ENCODE data around the gene OR2AE1. TPM values are rescaled to one million over a fixed set of nuclear protein-coding genes. Genes with fewer than 3 reads are reported as not detected.

OR2AE1 gene
- total RNA-seq, 2 donors from 2014 or later: 0.36 TPM; not detected in 1

DNA sequence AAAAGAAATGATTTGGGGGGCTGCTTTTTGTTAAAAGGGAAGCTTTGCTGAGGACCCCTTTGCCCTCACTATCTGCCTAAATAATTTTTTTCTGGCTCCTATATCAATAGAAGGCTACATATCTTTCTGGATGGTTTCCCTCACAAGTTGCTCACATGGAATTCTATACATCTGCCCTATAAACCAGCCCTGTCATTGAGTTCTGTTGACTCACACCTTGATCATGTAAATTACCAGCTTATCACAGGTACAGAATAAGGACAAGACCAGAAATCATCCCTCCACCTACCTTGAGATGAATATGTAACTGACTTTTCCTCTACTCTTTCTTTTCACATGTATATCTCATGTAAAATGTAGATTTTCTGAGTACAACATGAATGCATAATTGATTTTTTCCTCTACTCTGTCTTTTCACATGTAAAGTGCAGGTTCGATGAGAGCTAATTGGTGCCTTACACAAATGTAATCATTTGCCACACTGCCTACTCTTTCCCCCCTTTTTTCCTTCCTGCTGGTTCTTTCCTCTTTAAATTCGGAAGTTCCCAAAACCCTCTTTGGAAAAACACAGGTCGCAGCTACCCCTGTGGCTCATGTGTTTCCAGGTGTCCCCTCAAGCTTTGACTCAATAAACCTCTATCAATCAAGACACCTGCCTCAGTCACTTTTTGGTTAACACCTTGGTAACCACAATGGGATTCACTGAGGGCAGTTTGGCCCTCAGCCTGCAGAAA, 36.5 kb downstream of the OR2AE1 start:
- DNase-seq (ENCODE audit: low spot score): no peak
- Mint-ChIP-seq H3K9me3 (no peaks in the 10 kb centered on the region), H3K27ac (no peak overlapping the region)

DNA sequence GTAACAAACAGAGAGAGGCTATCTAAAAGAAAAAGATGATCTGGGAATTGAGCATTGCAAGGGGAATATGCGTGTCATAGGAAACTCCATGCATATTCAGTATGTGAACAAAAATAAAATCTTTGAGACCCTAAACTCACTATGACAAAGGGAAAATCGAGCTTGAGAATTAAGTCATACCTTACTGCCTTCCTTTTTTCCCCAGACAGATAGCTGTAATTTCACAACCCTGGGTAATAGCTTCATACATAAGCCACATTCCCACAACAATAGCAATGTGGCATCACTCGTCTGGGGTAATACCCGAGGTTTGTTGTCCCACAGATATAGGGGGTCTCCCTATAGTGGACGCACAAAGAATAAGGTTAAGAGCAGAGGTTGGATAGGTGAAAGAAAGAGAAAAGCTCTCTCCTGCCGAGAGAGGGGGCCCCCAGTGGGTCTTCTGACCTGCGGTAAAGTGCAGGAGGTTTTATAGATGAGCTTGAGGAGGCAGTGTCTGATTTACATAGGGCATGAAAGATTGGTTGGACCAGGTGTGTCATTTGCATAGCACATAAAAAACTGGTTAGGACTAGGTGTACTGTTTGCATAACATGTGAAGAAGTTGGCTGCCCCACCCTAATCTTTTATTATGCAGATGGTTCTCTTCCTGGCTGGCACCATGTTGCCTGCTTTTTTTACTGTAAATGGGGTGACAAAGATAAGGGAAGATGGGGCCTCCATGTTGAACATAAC, 37.4 kb downstream of the OR2AE1 start:
- no peak overlapping the region for H3K27ac Mint-ChIP-seq
- no peaks in the 10 kb centered on the region for H3K36me3 Mint-ChIP-seq
- peaks cover 3 to 12% of the 10 kb centered on the region in 2 donors for H3K27me3 Mint-ChIP-seq
- DNase-seq (ENCODE audit: low spot score): no peak
- H3K4me1 Mint-ChIP-seq (ENCODE audit: low read depth in 2 of 2): peaks cover 3 to 4% of the 10 kb centered on the region in 2 donors
- H3K9me3 Mint-ChIP-seq: no peaks in the 10 kb centered on the region
- no peak for ATAC-seq
- H3K4me3 Mint-ChIP-seq: no peak overlapping the region

More for the DNA sequence above, 36.5 kb downstream of the OR2AE1 start:
- Mint-ChIP-seq H3K4me1 (ENCODE audit: low read depth in 2 of 2) (peaks cover 3 to 4% of the 10 kb centered on the region in 2 donors), H3K36me3 (no peaks in the 10 kb centered on the region), H3K4me3 (no peak overlapping the region), H3K27me3 (peaks cover 3 to 12% of the 10 kb centered on the region in 2 donors)
- no peak for ATAC-seq

DNA sequence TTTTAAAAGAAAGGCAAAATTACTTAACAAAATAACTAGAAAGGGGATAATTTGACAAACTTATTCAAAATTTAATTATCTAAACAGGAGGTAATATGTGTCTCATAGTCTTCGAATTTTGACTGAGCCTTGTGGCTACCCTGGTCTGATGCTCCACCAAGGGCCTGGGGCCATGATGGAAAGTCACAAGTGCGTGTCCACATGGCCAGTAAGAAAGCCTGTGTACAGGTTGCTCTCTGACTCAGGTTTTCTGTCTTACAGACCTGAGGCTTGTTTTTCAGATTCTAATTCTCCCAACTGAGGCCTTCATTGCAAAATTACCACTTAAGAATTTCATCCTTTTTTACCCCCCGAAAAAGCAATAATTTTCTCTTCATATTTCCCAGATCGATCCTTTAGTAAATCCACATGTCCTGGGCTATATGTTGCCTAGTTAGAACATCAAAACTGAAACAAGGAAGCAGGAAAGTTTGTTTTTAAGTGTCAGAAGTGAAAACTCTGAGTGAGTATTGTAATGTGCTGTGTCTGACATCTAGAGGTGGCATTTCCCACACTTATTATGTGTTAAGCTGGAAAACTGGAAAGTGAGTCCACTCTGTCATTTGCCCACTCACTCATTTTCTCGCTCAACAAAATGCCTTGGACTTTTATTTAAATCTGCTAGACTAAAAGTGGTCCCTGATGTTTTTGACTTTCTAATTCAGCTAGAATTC, 39.0 kb downstream of the OR2AE1 start:
- no peaks in the 10 kb centered on the region for H3K36me3 Mint-ChIP-seq
- peaks cover 3 to 4% of the 10 kb centered on the region in 2 donors for H3K4me1 Mint-ChIP-seq (ENCODE audit: low read depth in 2 of 2)
- H3K27me3 Mint-ChIP-seq: peaks cover 12 to 17% of the 10 kb centered on the region in 2 donors
- no peaks in the 10 kb centered on the region for H3K9me3 Mint-ChIP-seq
- no peak for DNase-seq (ENCODE audit: low spot score)
- H3K27ac Mint-ChIP-seq: no peak overlapping the region
- no peak overlapping the region for H3K4me3 Mint-ChIP-seq
- ATAC-seq: no peak

DNA sequence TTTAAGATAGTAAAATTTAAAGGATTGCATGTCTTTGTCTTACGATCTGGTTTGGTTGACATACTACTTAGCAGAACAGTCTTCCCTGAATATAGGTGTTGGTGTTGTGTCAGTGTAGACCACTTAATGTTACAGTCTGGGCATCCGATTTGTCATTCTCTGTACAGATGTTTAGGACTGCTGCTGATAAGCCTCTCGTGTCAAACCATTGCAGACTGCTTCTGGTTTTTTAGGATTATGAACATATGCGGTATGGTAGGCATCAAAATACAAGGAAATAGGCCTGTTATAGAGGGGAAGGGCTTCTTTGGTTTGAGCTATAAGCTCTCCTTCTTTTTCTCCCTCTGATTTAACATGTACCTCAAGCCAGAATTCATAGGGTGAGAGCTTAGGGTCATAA, 41.6 kb downstream of the OR2AE1 start:
- Mint-ChIP-seq H3K27me3 (peaks cover 16% of the 10 kb centered on the region in 2 donors), H3K9me3 (no peaks in the 10 kb centered on the region), H3K4me1 (ENCODE audit: low read depth in 2 of 2) (peaks cover 3 to 4% of the 10 kb centered on the region in 2 donors), H3K36me3 (no peaks in the 10 kb centered on the region), H3K27ac (no peak overlapping the region), H3K4me3 (no peak overlapping the region)
- DNase-seq (ENCODE audit: low spot score): no peak
- ATAC-seq: no peak

DNA sequence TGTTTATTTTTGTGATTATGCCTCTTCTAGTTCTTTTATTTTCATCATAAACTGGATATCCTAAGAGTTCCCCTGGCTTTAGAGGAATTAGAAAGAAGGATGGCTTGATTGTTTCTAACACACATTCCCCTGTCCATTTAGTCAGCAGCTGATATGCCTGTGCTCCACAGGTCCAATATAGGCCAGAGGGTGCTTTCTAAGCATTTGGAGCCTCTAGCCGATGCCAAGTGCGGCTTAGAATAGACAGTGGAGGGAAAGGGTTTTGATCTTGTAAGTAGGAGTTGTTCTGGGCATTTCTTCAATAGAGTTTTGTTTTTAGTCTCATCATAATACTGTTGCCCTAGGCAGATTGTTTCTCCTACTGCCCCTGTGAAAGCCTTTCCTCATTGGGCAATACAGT, 42.5 kb downstream of the OR2AE1 start:
- no peaks in the 10 kb centered on the region for H3K9me3 Mint-ChIP-seq
- peaks cover 3 to 4% of the 10 kb centered on the region in 2 donors for H3K4me1 Mint-ChIP-seq (ENCODE audit: low read depth in 2 of 2)
- H3K27me3 Mint-ChIP-seq: peaks cover 16% of the 10 kb centered on the region in 2 donors
- H3K27ac Mint-ChIP-seq: no peak overlapping the region
- DNase-seq (ENCODE audit: low spot score) (no peak), ATAC-seq (no peak)
- H3K4me3 Mint-ChIP-seq: no peak overlapping the region
- H3K36me3 Mint-ChIP-seq: no peaks in the 10 kb centered on the region

DNA sequence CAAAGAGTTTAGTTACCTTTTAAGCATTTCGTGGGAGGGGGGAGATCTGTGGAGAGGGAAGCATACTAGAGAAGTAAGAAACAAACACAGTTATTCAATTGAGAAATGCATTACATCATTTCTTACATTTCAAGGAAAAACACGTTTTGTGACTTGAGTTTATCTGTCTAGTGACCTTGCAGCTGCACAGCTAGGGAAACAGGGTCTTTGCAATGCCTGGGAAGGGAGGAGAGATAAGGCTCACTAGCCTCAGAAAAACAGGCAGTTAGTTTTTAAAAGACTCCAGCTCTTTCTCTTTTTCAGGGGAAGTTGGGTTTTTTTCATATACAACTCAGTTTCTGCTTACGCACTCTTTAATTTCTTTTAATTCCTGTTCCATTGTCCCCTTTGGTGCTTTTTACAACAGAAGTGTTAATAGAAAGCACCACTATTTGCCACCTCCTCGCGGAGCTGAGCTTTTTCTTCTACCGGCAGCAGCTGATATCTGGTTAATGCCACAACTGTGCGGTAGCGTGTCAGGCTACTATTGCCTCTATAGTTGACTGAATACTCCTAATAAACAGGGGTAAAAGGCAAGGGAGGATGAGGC, 43.5 kb downstream of the OR2AE1 start:
- H3K4me3 Mint-ChIP-seq: no peak overlapping the region
- peaks cover 21 to 24% of the 10 kb centered on the region in 2 donors for H3K27me3 Mint-ChIP-seq
- H3K36me3 Mint-ChIP-seq: no peaks in the 10 kb centered on the region
- H3K4me1 Mint-ChIP-seq (ENCODE audit: low read depth in 2 of 2): peaks cover 3 to 4% of the 10 kb centered on the region in 2 donors
- DNase-seq (ENCODE audit: low spot score): no peak
- ATAC-seq: no peak
- no peaks in the 10 kb centered on the region for H3K9me3 Mint-ChIP-seq
- no peak overlapping the region for H3K27ac Mint-ChIP-seq

DNA sequence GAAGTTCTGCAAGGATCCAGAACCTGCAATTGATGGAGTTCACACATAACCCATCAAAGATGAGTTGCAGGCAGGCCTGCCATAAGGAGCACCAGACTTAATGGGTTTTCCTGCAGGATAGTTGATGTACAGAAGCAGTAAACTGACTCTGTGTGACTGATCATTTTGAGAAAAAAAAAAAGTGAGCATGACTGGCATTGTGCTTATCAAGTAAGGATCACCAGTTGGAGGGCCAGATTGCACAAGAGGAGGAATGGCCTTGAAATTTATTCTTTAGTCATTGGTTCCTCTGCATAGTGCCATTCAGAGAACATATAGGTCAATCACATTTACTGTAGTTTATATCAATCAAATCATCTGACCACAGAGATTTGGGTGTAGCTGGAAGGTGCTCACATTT, 45.2 kb downstream of the OR2AE1 start:
- H3K36me3 Mint-ChIP-seq: no peaks in the 10 kb centered on the region
- no peak for DNase-seq (ENCODE audit: low spot score)
- no peak for ATAC-seq
- H3K4me3 Mint-ChIP-seq: no peak overlapping the region
- H3K27ac Mint-ChIP-seq: no peak overlapping the region
- H3K4me1 Mint-ChIP-seq (ENCODE audit: low read depth in 2 of 2): no peaks in the 10 kb centered on the region
- peaks cover 24 to 28% of the 10 kb centered on the region in 2 donors for H3K27me3 Mint-ChIP-seq
- H3K9me3 Mint-ChIP-seq: no peaks in the 10 kb centered on the region

DNA sequence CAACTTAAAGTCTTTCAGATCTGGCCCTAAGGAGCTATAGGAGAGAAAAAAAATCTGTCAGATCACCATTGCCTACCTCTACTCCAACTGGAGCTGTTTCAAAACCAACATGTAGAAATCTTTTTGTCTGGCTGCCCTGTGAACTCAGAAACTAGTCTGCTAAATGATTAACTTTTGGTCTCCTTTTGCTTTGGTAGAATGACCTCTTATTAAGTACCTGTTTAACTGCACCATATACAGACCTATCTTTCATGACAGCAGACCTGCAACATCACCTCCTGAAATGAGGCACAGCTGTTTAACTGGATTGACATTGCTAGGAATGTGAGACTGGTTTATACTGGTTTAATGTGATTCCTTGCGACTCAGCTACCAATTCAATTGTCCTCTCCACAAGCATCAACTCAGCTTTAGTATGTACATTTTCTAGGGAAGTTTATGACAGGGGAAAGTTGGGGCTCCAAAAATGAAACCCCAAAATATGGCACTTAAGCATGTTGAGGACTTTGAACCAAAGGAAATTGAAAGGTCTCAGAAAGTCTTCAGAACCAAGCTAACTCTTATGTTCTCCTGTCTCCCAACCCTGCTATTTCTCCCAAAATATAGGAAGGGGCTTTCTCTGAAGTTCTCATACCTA, 47.2 kb downstream of the OR2AE1 start:
- no peak overlapping the region for H3K4me3 Mint-ChIP-seq
- DNase-seq (ENCODE audit: low spot score) (no peak), ATAC-seq (no peak)
- H3K9me3 Mint-ChIP-seq: no peaks in the 10 kb centered on the region
- H3K27ac Mint-ChIP-seq: no peak overlapping the region
- H3K27me3 Mint-ChIP-seq: peaks cover 24 to 29% of the 10 kb centered on the region in 2 donors
- H3K4me1 Mint-ChIP-seq (ENCODE audit: low read depth in 2 of 2): no peaks in the 10 kb centered on the region
- H3K36me3 Mint-ChIP-seq: no peaks in the 10 kb centered on the region

DNA sequence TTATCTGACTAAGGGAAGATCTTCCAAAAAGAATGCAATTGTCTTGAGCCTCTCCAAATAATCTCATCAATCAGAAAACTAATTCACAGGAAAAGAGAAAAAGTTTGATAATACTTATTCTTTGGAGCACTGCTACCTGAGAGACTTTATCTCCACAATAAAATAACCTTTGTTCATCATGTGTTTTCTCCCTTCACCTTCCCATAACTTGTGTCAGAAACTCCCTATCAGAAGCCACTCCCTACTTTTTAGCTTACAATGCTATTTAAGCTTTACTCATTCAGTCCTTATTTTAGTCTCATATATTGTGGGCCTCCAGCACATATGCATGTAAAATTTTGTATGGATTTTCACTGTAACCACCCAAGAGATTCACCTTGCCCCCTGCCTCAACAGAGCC, 48.0 kb downstream of the OR2AE1 start:
- no peak overlapping the region for H3K4me3 Mint-ChIP-seq
- no peaks in the 10 kb centered on the region for H3K9me3 Mint-ChIP-seq
- H3K36me3 Mint-ChIP-seq: no peaks in the 10 kb centered on the region
- H3K27ac Mint-ChIP-seq: no peak overlapping the region
- no peaks in the 10 kb centered on the region for H3K4me1 Mint-ChIP-seq (ENCODE audit: low read depth in 2 of 2)
- no peak for DNase-seq (ENCODE audit: low spot score)
- peaks cover 20 to 29% of the 10 kb centered on the region in 2 donors for H3K27me3 Mint-ChIP-seq
- no peak for ATAC-seq

DNA sequence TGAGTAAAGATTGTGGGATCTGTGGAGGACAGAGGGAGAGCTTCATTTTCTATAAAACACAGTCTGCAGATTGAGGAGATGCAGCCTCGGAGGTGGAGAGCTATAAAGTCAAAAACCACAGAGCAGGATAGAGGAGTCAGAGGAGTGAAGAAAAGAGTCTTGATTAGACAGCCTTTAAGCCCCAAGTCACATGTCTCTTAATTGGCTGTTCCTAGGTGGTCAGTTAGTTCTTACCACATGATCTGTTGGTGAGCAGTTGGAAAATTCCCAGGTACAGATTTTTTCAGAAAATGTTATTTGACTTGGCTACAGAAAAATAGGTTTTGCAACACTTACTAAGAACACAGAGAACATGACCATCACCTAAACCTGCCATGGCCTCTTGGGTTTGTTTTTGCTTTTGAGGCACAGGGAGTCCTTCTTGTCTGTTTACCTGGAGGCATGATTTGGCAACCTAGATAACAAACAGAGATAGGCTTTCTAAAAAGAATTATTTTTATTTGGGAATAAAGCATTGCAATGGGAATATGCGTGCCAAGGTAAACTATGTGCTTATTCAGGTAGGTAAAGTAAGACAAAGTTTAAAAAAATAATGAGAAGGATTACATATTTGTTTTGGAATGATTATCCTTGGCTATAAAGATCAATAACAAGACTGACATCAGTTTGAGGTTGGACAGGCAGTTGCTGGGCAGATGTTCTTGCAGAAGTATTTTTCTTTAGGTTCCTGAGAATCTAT, 49.6 kb downstream of the OR2AE1 start:
- no peaks in the 10 kb centered on the region for H3K36me3 Mint-ChIP-seq

More for the DNA sequence above, 49.6 kb downstream of the OR2AE1 start:
- Mint-ChIP-seq H3K4me1 (ENCODE audit: low read depth in 2 of 2) (no peaks in the 10 kb centered on the region), H3K27me3 (peaks cover 14 to 22% of the 10 kb centered on the region in 2 donors), H3K9me3 (no peaks in the 10 kb centered on the region), H3K4me3 (no peak overlapping the region), H3K27ac (no peak overlapping the region)
- no peak for ATAC-seq
- DNase-seq (ENCODE audit: low spot score): no peak

All from natural killer cell treated with Interleukin-12 subunit alpha and Interleukin-12 subunit beta and Interleukin-15 and Interleukin-18, amount 100 ng/mL, for 72 hours (primary cell).